HG03175 (cell line): ENCODE data around the gene SLC10A3.
A peak's percentile ranks its signal among the peaks of the same experiment; 100 is the strongest.

Experiments
- ATAC-seq: cut with Tn5 transposase; IDR thresholded peaks from one replicate; pipeline ENCODE4 v1.9.1; 2021; ENCODE audit warnings: mild to moderate bottlenecking, moderate library complexity; ENCODE audit not compliant: unreplicated experiment

SLC10A3 gene

DNA sequence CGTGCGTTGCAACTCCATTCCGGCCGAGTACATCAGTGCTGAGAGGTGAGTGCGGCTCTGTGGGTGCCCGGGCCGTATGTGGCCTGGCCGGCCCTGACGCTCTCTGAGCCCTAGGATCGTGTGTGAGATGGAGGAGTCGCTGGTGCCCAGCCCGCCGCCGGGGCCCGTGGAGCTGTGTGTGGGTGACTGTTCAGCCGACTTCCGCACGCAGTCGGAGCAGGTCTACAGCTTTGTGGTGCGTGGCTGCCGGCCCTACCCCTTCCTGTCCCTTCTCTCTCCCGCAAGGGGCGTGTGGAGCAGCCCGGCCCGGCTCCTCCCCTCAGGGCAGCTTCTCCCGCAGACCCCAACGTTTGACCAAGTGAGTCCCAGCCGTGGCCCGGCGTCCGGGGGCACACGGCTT lies 24.4 kb downstream of the SLC10A3 start:
- ATAC-seq, result no peak

DNA sequence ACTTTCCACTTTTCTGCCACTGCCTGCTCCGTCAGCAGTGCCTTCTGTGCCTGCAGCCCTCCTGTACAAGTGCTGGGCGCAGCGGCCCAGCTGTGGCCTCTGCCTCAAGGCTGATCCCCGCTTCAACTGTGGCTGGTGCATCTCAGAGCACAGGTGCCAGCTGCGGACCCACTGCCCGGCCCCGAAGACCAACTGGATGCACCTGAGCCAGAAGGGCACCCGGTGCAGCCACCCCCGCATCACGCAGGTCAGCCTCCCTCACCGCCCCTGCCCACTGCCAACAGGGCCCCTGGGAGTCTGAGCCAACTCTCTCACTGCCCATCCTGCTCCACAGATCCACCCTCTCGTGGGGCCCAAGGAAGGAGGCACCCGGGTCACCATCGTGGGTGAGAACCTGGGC lies 24.8 kb downstream of the SLC10A3 start:
- no peak for ATAC-seq

DNA sequence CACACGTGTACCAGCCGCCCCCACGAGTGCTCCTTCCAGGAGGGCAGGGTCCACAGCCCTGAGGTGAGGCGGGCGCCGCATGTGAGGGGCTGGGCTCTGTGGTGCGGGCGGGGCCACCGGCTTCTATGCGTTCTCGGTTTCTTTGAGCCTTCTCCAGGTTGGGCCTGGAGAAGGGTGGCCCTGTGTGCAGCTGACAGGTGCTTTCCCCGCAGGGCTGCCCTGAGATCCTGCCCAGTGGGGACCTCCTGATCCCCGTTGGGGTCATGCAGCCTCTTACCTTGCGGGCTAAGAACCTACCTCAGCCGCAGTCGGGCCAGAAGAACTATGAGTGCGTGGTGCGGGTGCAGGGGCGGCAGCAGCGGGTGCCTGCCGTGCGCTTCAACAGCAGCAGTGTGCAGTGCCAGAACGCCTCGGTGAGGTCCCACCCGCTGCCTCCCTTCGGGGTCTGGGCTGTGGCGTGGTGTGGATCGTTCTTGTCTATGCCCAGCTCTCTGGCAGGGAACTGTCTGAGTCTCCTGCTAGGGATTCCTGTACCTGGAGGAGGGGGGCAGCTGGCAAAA lies 25.5 kb downstream of the SLC10A3 start:
- ATAC-seq, result no peak

DNA sequence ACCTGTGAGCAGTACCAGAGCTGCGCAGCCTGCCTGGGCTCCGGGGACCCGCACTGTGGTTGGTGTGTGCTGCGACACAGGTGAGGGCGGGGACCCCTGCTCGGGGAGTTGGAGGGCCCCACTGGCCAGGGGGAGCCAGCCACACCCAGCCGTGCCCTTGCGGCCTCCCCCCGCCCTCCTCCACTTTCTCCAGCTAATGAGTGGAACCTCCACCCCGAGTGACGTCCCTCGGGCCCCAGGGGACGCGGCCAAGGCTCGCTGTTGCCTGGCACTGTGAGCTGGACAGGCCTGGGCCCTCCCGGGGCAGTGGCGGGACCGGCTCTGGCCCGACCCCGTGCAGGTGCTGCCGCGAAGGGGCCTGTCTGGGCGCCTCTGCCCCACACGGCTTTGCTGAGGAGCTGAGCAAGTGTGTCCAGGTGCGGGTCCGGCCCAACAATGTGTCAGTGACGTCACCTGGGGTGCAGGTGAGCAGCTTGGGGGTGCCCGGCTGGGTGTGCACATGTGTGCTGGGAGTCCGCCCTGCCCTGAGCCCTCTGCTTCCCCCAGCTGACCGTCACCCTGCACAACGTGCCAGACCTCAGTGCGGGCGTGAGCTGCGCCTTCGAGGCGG lies 26.7 kb downstream of the SLC10A3 start:
- ATAC-seq, result no peak

DNA sequence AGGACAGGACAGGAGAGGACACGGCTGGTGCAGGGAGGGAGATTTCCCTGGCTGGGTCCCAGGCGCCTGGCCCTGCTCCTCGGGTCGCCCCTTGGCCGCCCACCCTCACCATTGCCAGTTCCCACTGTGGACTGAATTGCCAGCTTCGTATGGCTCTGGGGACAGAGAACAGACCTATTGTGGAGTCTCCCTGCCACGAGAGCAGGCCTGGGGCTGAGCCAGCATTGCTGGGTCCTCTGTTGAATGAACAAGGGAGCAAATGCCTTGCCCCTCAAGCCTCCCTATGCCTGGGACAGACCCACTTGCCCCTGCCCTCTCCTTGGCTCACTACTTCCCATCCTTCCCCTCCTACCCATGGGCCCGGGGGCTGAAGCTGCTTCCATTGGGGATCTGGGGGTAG lies 28.0 kb downstream of the SLC10A3 start:
- no peak for ATAC-seq

DNA sequence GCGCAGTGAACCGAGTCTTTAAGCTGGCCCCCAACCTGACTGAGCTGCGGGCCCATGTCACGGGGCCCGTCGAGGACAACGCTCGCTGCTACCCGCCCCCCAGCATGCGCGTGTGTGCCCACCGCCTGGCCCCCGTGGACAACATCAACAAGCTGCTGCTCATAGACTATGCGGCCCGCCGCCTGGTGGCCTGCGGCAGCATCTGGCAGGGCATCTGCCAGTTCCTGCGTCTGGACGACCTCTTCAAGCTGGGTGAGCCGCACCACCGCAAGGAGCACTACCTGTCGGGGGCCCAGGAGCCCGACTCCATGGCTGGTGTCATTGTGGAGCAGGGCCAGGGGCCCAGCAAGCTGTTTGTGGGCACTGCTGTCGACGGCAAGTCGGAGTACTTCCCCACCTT lies 30.1 kb downstream of the SLC10A3 start:
- no peak for ATAC-seq

DNA sequence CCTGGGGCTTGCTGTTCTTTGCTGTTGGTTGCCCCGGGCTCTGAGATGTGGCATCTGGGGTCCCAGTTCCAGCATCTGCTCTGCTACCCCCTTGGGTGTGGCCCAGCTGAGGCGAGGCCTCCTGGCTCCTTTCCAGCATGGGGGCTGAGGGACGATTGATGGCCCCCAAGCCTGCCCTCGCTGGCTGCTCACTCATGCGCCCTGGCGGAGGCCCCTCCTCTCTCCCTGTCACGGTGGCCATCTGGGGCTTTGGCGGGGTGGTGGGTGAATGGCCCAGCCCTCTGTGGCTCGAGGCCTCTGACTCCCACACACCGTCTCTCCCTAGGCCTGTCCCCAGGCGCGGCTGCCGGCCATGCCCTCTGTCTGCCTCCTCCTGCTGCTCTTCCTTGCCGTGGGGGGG lies 30.6 kb downstream of the SLC10A3 start:
- no peak for ATAC-seq

DNA sequence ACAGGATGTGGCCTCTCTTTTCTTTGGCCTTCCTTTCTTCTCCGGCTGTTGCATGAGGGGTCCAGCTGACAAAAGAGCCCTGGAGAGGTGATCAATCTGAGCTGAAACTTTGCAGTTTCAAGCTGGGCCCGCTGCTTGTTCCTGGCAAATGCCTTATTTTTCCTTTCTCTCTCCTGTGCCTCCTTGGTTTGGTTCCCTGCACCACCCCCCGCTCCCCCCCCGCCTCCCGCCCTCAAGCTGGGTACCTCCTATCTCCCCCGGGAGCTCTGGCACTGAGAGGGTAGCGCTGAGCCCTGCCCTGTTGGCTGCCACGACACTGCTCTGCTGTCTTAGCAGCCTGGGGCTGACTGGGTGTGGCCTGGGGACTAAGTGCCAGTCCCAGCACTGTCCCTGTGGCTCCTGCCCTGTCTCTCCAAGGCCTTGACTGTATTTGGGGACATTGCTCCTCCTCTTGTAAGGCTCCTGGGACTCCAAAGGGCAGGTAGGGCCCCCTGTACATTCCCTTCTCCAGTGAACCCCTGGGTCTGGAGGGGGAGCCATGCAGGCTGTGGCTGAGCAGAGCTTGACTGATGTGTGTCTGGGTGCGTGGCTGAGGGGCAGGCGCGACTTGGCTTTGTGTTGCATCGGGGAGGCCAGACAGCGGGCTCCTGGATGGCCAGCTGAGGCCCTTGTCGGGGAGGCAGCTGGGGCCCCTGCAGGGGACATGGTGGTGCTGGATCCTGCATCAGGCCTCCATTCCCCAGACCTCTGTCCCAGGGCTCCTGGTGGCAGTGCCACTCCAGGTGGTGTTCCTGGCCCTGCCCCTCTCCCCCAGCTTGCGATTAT lies 31.3 kb downstream of the SLC10A3 start:
- ATAC-seq, result no peak

DNA sequence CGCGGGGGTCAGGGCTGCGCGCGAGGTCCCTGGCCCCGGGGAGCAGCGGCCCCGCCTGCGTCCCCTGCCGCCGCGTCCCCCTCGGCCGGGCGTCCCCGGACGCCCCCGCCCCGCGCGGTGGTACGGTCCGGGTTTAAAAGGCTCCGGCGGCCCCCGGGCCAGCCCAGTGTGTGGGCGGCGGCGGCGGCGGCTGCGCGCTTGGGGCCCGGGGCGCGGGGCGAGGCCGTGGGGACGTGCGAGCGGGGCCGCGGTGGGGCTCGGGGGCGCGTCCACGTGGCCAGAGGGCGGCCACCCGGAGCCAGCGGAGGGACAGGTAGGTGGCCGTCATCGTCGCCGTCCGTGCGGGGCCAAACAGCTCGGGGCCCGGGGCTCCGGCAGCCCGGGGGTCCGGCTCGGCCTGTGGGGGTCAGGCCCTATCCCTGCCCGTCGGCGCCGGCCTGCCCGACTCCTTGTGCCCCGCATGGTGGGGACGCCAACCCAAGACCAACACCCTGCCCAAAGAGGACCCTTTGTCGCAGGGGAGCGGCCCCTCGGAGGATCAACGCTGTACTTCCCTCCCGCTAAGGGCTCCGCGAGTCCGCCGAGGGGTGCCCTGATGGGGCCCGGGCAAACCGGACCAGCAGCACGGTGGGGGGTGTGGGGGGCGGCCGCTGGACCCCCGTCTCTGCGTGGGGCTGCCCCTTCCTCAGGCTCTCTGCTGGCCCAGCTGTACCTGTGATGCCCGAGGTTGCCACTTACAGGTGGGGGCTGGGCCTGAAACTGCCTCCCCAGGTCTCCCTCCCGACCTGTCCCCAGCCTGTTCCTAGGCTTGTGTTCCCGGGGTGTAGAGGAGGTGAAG lies 32.1 kb downstream of the SLC10A3 start, which contains the start of gene PLXNA3:
TSS of gene PLXNA3 (plus strand) at position 166 of the 838 bp plus-strand sequence. CDS start 1,903 bp downstream, outside the sequence.
- ATAC-seq, result peak; percentile 52

DNA sequence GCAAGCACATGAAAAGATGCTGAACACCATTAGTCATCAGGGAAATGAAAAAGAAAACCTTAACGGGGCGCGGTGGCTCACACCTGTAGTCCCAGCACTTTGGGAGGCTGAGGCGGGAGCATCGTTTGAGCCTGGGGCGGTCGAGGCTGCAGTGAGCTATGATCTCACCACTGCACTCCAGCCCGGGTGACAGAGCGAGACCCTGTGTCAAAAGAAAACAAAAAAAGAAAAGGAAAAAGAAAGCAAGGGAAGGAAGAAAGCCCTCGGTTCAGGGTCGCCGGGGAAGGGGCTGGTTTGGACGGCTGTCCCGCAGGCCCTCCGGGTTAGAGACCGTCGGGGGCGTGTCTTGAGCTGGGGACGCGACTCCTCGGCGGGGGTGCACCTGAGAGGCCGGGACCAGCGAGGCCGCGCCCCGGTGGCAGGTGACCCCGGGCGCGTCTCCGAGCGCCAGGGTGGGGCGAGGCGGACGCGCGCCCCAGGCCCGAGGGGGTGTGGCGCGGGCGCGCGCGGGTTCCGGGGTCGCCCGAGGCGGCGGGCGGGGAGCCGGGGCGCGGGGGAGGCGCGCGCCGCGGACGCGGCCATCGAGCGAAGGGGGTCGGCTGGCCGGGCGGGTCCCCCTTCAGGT lies 32.8 kb downstream of the SLC10A3 start:
- ATAC-seq, result peak; percentile 49

DNA sequence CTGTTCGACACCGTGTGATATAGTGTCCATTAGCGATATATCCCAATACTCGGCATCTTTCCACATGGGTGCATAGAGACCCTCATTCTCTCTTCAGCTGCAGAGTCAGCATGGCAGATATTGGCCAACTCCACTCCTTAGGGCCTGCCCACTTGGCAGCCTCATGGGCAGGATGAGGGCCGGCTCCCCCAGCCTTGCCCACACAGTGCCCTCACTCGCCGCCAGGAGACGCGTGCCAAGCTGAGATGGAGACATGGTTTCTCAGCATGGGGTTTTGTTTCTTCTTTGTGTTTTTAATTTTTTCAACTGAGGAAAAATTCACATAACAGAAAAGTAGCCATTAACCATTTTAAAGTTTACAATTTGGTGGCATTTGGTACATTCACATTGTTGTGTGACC lies 37.6 kb downstream of the SLC10A3 start:
- ATAC-seq, result no peak

DNA sequence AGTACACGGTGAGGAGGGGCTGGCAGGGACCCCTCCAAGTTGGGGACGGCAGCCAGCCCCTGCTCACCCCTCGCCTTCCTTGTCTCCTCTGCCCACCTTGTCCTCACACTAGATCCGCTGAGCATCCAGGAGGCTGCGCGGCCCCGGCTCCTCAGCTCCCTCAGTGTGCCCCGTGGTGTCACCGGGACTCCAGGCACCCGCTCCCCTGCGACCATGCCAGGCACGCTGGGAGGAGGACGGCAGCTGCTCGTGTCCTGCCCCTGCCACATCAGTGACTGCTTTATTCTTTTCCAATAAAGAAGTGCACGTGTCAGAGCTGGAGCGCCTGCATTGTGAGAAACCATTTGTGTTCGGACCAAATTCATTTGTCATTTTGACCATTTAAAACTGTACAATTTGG lies 40.1 kb downstream of the SLC10A3 start:
- ATAC-seq, result no peak

DNA sequence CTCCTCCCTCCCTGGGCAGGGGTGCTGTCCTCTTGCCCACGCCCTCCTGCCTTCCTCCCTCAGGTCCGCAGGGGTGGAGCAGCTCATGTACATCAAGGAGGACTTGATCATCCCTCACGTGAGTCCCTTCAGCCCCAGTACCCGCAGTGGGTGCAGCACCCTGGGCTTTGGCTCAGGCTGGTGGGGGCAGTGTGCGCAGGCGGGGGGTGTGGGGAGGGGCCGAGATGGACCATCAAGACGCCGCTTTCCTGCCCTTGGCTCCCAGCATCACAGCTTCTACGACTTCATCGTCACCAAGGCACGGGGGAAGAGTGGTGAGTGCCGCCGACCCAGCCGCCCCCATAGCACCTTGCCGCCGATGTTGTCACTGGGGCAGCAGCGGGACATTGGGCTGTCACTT lies 40.8 kb downstream of the SLC10A3 start:
- ATAC-seq, result no peak

DNA sequence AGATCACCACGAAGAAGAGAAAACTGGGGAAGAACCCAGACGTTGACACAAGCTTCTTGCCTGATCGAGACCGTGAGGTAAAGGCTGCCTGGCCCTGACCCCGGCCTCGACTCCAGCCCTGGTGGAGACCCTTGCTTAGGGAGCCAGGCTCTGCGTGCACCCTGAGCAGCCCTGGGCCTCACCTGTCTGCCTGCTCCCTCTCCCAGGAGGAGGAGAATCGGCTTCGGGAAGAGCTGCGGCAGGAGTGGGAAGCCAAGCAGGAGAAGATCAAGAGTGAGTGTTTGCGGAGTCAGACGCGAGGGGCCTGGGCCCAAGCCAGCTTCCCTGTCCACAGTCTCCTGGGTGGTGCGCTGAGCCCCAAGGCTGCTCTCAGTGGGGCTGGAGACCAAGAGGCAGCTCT lies 41.9 kb downstream of the SLC10A3 start:
- no peak for ATAC-seq

DNA sequence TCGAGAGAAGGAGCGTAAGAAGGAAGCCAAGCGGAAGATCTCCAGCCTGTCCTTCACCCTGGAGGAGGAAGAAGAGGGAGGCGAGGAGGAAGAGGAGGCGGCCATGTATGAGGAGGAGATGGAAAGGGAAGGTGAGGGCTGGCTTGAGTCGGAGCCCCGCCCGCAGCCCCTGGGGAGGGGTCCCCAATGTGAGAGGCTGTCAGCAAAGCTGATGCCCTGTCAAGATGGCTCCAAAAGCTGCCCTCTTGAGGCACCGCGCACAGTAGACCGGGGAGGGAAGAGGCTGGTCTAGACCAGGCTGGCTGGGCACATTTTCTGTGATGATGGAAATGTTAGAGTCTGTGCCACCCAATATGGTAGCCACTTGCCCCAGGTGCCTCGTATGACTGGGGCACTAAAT lies 44.0 kb downstream of the SLC10A3 start:
- no peak for ATAC-seq

DNA sequence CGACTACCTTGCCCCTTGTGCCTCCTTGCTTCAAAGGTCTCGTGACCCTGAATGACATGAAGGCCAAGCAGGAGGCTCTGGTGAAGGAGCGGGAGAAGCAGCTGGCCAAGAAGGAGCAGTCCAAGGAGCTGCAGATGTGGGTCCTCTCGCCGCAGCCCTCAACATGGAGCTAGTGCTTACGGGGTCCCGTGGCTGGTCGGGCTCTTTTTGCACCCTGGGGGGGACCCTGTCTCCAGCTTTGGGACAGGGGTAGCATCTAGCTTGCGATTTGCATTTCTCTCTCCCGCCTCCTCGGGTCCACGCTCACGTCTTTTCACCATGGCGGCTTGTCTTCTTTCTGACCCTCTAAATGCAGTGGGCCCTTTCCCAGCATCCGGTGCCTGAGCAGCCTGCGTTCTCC lies 44.7 kb downstream of the SLC10A3 start:
- no peak for ATAC-seq

DNA sequence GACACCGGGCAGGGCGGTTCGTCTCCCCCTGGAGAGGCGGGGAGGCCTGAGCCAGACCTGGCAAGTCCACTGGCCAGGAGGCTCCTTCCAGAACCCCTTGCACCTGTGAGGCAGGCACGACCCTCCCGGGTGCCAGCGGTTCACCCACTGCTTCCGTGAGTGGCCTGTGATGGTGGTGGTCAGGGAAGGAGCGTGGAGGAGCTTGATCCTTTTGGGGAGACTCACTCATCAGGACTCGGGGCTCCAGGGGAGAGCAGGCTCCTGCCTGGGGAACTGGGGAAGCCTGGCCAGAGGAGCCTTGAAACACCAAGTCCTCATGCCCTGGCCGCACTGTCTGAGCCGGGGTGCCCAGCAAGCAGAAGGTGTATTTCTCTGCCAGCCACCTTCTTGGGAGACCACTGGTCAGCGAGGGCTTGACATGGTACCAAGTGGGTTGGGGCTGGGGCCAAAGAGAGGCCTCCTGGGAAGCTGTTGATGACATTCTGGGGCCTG lies 45.6 kb downstream of the SLC10A3 start:
- ATAC-seq, result no peak

DNA sequence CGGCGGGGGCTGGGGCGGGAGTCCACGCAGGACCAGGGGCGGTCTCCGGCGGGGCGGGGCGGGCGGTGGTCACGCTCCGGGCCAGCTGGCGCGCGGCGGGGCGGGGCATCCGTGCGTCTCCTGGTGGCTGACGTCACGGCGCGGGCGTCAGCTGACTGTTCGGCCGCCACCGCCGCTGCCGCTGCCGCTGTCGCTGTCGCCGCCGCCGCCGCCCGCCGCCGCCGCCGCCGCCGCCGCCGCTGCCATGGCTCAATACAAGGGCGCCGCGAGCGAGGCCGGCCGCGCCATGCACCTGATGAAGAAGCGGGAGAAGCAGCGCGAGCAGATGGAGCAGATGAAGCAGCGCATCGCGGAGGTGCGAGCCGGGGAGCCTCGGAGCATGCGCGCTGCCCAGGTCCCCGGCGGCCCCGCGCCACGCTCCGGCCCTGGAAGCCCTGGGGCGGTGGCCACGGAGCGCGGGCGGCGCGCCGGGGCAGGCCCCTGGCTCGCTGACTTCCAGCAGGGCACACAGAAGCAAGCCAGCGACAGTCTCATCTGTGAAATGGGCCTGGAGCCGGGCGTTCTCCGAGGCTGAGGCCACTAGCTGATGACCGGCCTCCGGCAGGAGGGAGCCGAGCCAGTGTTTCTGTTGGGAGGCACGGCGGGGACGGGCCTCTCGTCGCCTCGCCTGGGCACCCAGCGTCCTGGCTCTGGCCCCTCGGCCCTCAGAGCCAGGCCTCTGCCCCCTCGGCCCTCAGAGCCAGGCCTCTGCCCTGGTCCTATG lies 46.3 kb downstream of the SLC10A3 start, which contains the start of gene FAM50A:
TSS of gene FAM50A (plus strand) at position 150 of the 763 bp plus-strand sequence. CDS start at position 245, 95 bp downstream.
- peak; percentile 85 for ATAC-seq

DNA sequence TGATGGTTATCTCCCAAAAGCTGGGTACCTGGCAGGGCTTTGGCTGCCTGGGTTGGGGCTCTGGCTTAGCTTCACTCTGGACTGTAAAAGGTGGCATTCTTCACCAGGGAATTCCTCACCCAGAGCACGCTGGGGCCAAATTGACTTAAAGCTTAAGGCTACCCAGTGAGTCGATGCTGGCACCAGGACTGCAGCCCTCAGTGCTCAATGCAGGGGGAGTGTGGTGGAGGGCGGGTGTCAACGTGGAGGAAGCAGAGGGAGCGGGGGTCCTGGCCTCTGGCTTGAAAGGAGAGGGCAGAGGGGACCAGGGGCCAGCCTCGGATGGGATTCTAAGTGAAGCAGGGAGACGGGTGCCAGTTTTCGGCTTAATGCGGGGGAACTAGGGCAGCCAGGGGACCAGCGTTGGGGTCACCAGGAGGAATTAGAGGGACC lies 46.9 kb downstream of the SLC10A3 start:
- no peak for ATAC-seq
